Prostate gland (tissue), 2 donors: ENCODE results near the gene GLRX. TPM values are rescaled to one million over a fixed set of nuclear protein-coding genes. Genes with fewer than 3 reads are reported as not detected.

Experiments
- DNase-seq: peaks from one replicate; pipeline ENCODE4 v3.0.0-alpha.2; 2019; ENCODE audit warnings: low spot score
- H3K27ac ChIP-seq, 2 donors: fragments of 200-600 bp; sonication (generic); 2 replicates each; pipeline ENCODE4 v1.5.1; 2017 to 2019
- H3K27me3 ChIP-seq: fragments of 200-600 bp; sonication (generic); replicated peaks from 2 replicates; pipeline ENCODE4 v1.5.1; 2019; ENCODE audit not compliant: insufficient read depth
- H3K36me3 ChIP-seq, 2 donors: fragments of 200-600 bp; sonication (generic); 1 replicate in 1 of 2; 2 replicates in 1 of 2; pipeline versions ENCODE4 v1.5.1 to v1.8.1; 2017 to 2019
- H3K4me1 ChIP-seq: fragments of 200-600 bp; sonication (generic); replicated peaks from 2 replicates; pipeline ENCODE4 v1.5.1; 2019
- H3K4me3 ChIP-seq, 2 donors: fragments of 200-600 bp; sonication (generic); 2 replicates each; pipeline ENCODE4 v1.5.1; 2017 to 2019
- H3K9me3 ChIP-seq: fragments of 200-600 bp; sonication (generic); 2 replicates; pipeline ENCODE4 v1.5.1; 2017
- CTCF ChIP-seq, 4 experiments: fragments of 200-600 bp in 2 of 4; fragments of 450-650 bp in 2 of 4; sonication (generic) in 2 of 4; IDR thresholded peaks; 1 replicate in 3 of 4; 2 replicates in 1 of 4; pipeline ENCODE4 v1.5.1; 2016 to 2019; ENCODE audit warnings: antibody characterized with exemption in 4 of 4, mild to moderate bottlenecking in 2 of 4, moderate library complexity in 2 of 4
- POLR2A ChIP-seq: fragments of 450-650 bp; IDR thresholded peaks from one replicate; pipeline ENCODE4 v1.6.1; 2016; ENCODE audit warnings: antibody characterized with exemption, mild to moderate bottlenecking
- POLR2AphosphoS5 ChIP-seq: sonication (generic); formaldehyde crosslinking; IDR thresholded peaks from one replicate; pipeline ENCODE4 v1.6.1; 2017; ENCODE audit warnings: antibody characterized with exemption
- WGBS: methylation state at CpG from one replicate; pipeline ENCODE4 v1.1.5; 2018; 5-methylcytosine and 5-hydroxymethylcytosine counted together
- intact Hi-C: fragments of 100-400 bp; cut with DNase I; formaldehyde crosslinking; loops from one replicate; pipeline ENCODE4 v1.14.2; 2022
- total RNA-seq, 2 donors: library from RNA; depleted of rRNA; stranded (reverse); fragments of >200 nt; gene quantifications; one replicate each; pipeline ENCODE4 v1.1.0, GENCODE V29; 2016

Gene GLRX
- total RNA-seq, 2 donors from 2014 or later: 16.6 to 34.8 TPM

- Histone ChIP-seq H3K9me3 (no peaks in the 10 kb centered on the region), H3K27me3 (no peaks in the 10 kb centered on the region), H3K4me1 (peaks cover 3% of the 10 kb centered on the region), H3K36me3 (no peaks in the 10 kb centered on the region), H3K4me3 (no peak overlapping the region), H3K27ac (peak overlapping the region; percentile 2 to 48)
- no peak for DNase-seq
- 69% methylated on average over 8 of the region's 8 CpGs for WGBS
- no peak for TF ChIP-seq POLR2A
- no peak for TF ChIP-seq CTCF (IDR thresholded peaks at IDR 0.05)
- TF ChIP-seq POLR2AphosphoS5: no peak
- intact Hi-C loops: loop anchor here (5.0 kb wide), 1 partner anchor 100 kb away; the partner anchor contains the start of gene ELL2
These were observed 39.5 kb upstream of the GLRX start for GRCh38 chr5:95861864-95862561.

DNA sequence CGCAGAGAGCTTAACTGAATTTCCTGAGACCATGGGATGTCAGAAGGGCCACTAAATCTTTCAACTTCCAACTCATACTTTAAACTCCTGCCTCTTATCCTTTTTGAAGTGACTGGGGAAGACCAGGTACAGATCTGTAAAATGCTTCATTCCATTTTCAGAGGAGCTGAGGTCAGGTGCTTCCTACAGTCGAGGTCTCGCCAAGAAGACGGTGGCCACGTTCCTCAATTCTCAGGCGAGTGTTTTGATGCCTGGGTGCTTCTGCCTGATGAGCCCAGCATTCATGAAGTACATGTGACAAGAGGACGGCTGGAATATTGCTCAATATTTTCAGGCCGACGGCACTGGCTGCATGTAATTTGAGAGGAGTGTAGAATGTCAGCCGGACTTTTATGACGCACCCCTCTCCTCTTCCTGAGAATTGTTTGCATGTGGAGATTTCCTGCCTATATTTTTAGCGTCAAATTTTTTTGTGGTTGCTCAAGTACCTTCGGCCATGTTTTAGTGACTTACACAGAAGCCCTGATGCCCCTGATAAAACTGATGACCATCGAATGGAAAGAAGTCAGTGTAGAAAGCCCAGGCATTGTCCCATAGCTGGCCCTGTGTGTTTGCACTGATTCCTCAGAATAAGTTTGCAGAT, 38.8 kb upstream of the GLRX start:
- Histone ChIP-seq H3K9me3 (no peaks in the 10 kb centered on the region), H3K36me3 (no peaks in the 10 kb centered on the region), H3K27ac (peak overlapping the region; percentile 48 to 52), H3K27me3 (no peaks in the 10 kb centered on the region), H3K4me3 (no peak overlapping the region), H3K4me1 (peaks cover 3% of the 10 kb centered on the region)
- TF ChIP-seq POLR2AphosphoS5 (peak; percentile 85), POLR2A (no peak)
- peak; percentile 68 for DNase-seq
- 37% methylated on average over 14 of the region's 14 CpGs for WGBS
- intact Hi-C loops: loop anchor here (5.0 kb wide), 1 partner anchor 101 kb away; the partner anchor contains the start of gene ELL2

DNA sequence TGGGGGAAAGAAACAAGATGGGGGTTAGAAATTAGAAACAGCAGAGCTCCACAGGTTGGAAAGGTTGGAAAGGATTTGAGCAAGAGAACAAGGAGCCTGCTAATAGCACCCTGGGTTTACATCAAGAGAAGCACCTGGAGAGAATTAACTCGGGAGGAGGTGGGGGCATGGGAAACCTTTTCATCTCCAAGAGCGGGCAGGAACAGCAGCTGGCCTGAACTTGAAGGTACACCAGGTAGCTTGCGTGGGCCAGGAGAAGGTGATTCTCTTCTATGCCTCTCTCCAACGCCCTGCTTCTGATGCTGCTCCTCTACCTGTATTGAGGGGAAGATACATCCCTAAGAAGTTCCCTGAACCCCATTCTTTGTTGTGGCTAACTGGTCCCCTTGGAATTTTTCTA, 37.1 kb upstream of the GLRX start:
- H3K27me3 ChIP-seq: no peaks in the 10 kb centered on the region
- H3K9me3 ChIP-seq: no peaks in the 10 kb centered on the region
- intact Hi-C loops: loop anchor here (2.0 to 5.0 kb wide), 4 partner anchors 103 to 743 kb away; partner anchors contain the start of gene ELL2
- H3K4me1 ChIP-seq: peaks cover 3% of the 10 kb centered on the region
- TF ChIP-seq POLR2AphosphoS5 (no peak), CTCF (IDR thresholded peaks at IDR 0.05) (no peak), POLR2A (no peak)
- H3K36me3 ChIP-seq: no peaks in the 10 kb centered on the region
- H3K27ac ChIP-seq: peak overlapping the region; percentile 75 to 78
- 84% methylated on average over 4 of the region's 4 CpGs for WGBS
- no peak overlapping the region for H3K4me3 ChIP-seq
- no peak for DNase-seq

DNA sequence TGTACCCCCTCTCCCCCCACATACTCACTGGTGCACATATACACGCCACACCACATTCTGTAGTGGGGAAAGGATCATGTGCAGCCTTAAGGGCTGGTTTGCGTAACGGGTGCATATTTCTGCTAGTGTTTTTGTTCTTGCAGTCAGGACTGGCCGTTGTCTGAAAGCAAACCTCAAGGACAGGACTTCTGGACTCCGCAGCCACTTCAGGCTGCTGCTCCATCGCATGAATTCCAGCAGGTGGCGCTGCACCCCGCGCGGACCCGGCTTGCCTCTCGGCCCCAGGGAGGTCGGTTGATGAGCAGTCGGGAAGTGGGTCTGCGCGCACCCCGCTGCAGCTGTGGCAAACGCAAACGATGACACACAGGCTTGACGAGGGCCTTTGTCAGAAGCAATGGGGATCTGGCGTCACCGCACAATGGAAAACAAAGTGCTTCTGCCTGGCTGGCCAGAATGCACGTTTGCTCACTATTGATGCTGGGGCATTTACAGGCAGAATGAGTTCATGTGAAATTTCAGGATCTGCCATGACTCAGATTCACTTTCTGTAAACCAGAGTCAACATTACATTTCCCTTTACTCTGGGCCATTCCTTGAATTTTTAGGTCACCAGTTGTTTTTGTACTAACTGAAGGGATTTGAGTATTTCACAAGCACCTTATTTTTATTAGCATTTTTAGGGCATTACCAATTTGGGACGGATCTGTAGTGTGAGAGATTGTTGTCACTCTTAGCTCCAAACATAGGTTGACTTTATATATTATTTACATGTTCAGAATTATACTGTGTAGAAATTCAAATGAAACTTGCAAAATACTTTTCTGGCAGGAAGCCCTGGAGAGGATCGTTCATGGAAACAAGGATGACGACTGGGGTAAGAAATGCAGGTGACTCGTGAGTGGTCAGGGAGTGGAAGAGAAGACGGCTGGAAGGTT, 36.4 kb upstream of the GLRX start:
- Histone ChIP-seq H3K36me3 (no peaks in the 10 kb centered on the region), H3K27ac (peak overlapping the region; percentile 75 to 78), H3K9me3 (no peaks in the 10 kb centered on the region), H3K27me3 (no peaks in the 10 kb centered on the region), H3K4me3 (peak overlapping the region; percentile 7 to 14), H3K4me1 (peaks cover 3% of the 10 kb centered on the region)
- peak; percentile 80 for DNase-seq
- intact Hi-C loops: loop anchor here (2.0 to 5.0 kb wide), 3 partner anchors 217 to 743 kb away; no protein-coding TSS in a partner anchor
- TF ChIP-seq POLR2A (peak; percentile 36), POLR2AphosphoS5 (peak; percentile 81), CTCF (IDR thresholded peaks at IDR 0.05) (peak; percentile 92 to 99 (median 98))
- WGBS: 10% methylated on average over 28 of the region's 28 CpGs

- intact Hi-C loops: loop anchor here (2.0 to 5.0 kb wide), 3 partner anchors 216 to 744 kb away; no protein-coding TSS in a partner anchor
- H3K4me1 ChIP-seq: peaks cover 3% of the 10 kb centered on the region
- H3K4me3 ChIP-seq: no peak overlapping the region
- H3K27me3 ChIP-seq: no peaks in the 10 kb centered on the region
- H3K36me3 ChIP-seq: no peaks in the 10 kb centered on the region
- 79% methylated on average over 8 of the region's 8 CpGs for WGBS
- no peaks in the 10 kb centered on the region for H3K9me3 ChIP-seq
- no peak for DNase-seq
- peak overlapping the region; percentile 75 to 78 for H3K27ac ChIP-seq
- TF ChIP-seq POLR2A (no peak), CTCF (IDR thresholded peaks at IDR 0.05) (no peak)
These were observed 35.5 kb upstream of the GLRX start for GRCh38 chr5:95858023-95858461.
